Smooth muscle cell (in vitro differentiated cells): Measurements from ENCODE around the gene MRPS18A. TPM values are rescaled to one million over a fixed set of nuclear protein-coding genes. Genes with fewer than 3 reads are reported as not detected.

Experiments used
- DNase-seq: peaks from one replicate; lab custom pipeline; 2025; ENCODE audit not compliant: unreplicated experiment; lab: John Stamatoyannopoulos, UW
- H2AFZ ChIP-seq: fragments of 200-600 bp; sonication (generic); 2 replicates; pipeline ENCODE4 v1.6.0; 2016; ENCODE audit warnings: antibody characterized with exemption, low read depth, mild to moderate bottlenecking
- H3F3A ChIP-seq: fragments of 200-600 bp; sonication (generic); 2 replicates; pipeline ENCODE4 v1.6.0; 2017; ENCODE audit warnings: antibody characterized with exemption, low read depth
- H3K27ac ChIP-seq: fragments of 200-600 bp; sonication (generic); 2 replicates; pipeline ENCODE4 v1.5.1; 2016; ENCODE audit warnings: low read depth, mild to moderate bottlenecking
- H3K27me3 ChIP-seq: fragments of 200-600 bp; sonication (generic); 2 replicates; pipeline ENCODE4 v1.6.1; 2016; ENCODE audit warnings: low read depth, mild to moderate bottlenecking
- H3K36me3 ChIP-seq: fragments of 200-600 bp; sonication (generic); 2 replicates; pipeline ENCODE4 v1.5.1; 2016; ENCODE audit warnings: low read depth
- H3K4me1 ChIP-seq: fragments of 200-600 bp; sonication (generic); 2 replicates; pipeline ENCODE4 v1.5.1; 2016; ENCODE audit warnings: low read depth
- H3K4me2 ChIP-seq: fragments of 200-600 bp; sonication (generic); 2 replicates; pipeline ENCODE4 v1.6.0; 2016; ENCODE audit warnings: mild to moderate bottlenecking
- H3K4me3 ChIP-seq: fragments of 200-600 bp; sonication (generic); 2 replicates; pipeline ENCODE4 v1.5.1; 2016; ENCODE audit warnings: mild to moderate bottlenecking
- H3K79me2 ChIP-seq: fragments of 200-600 bp; sonication (generic); 2 replicates; pipeline ENCODE4 v1.6.0; 2016; ENCODE audit warnings: low read depth, mild to moderate bottlenecking
- H3K9ac ChIP-seq: fragments of 200-600 bp; sonication (generic); 2 replicates; pipeline ENCODE4 v1.6.0; 2016; ENCODE audit warnings: low read depth
- H3K9me3 ChIP-seq: fragments of 200-600 bp; sonication (generic); replicated peaks from 2 replicates; pipeline ENCODE4 v1.5.1; 2016; ENCODE audit warnings: low read depth
- H4K20me1 ChIP-seq: fragments of 200-600 bp; sonication (generic); 2 replicates; pipeline ENCODE4 v1.6.0; 2016; ENCODE audit warnings: low read depth
- CTCF ChIP-seq: fragments of 200-600 bp; sonication (generic); IDR thresholded peaks from 2 replicates; pipeline ENCODE4 v1.5.1; 2017; ENCODE audit warnings: borderline replicate concordance, mild to moderate bottlenecking, antibody characterized with exemption; ENCODE audit not compliant: insufficient read depth, poor library complexity, severe bottlenecking
- WGBS: methylation state at CpG from one replicate; pipeline ENCODE4 v1.1.7; 2016; ENCODE audit warnings: low lambda C conversion rate; 5-methylcytosine and 5-hydroxymethylcytosine counted together
- polyA plus RNA-seq: library from polyadenylated mRNA; unstranded; fragments of >200 nt; fragmentation: Nextera tagmentation; extraction: Ambion mirVana; gene quantifications from 2 replicates; pipeline ENCODE4 v1.2.1, GENCODE V29; 2016
- total RNA-seq: library from RNA; depleted of rRNA; stranded (reverse); fragments of >200 nt; gene quantifications from 2 replicates; pipeline ENCODE4 v1.2.3, GENCODE V29; 2014

Gene MRPS18A
- total and polyA plus RNA-seq, 2 experiments from 2014 or later = 40.4 to 59.9 TPM

DNA sequence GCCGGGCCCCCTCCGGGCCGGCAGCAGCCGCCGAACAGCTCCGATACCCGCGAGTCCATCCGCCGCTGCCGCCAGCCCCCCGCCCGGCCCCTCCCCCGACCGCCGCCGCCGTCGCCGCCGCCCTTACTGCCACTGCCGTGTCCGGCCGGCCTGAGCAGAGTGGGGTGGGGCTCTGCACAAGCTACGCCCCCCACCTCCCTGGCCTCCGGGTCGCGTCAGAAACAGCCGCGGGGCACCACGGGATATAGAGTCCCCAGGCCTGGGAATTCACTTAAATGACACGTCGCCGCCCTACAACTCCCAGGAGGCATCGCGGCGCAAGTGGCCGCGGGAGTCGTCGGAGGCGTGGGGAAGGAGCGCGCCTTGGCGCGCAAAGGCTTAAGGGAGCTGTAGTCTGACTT, 58.5 kb downstream of the MRPS18A start, which contains the start of gene GTPBP2:
GTPBP2 (minus strand) TSS at position 161 of the 401 bp plus-strand sequence; CDS start at position 59, 102 bp downstream.
- Histone ChIP-seq H2AFZ (peak within 1 kb of the TSS; percentile 61), H3K9me3 (no peaks in the 10 kb centered on the region), H3K79me2 (peaks cover 27% of the 10 kb centered on the region), H3K9ac (peak within 1 kb of the TSS; percentile 94), H3K27ac (peak within 1 kb of the TSS; percentile 95), H3K36me3 (no peaks in the 10 kb centered on the region), H3K4me2 (peak within 1 kb of the TSS; percentile 90), H3K4me1 (peaks cover 12% of the 10 kb centered on the region), H3K4me3 (peak within 1 kb of the TSS; percentile 76), H3K27me3 (no peaks in the 10 kb centered on the region), H4K20me1 (no peaks in the 10 kb centered on the region), H3F3A (peaks cover 15% of the 10 kb centered on the region)
- DNase-seq = peak; percentile 90
- WGBS = under 1% methylated on average over 32 of the region's 46 CpGs
- TF ChIP-seq CTCF = no peak

- DNase-seq = peak; percentile 38
- Histone ChIP-seq H3K4me2 (peak overlapping the region; percentile 90), H3K27ac (peak overlapping the region; percentile 95), H3K79me2 (peaks cover 27% of the 10 kb centered on the region), H3K4me1 (peaks cover 12% of the 10 kb centered on the region), H3K36me3 (no peaks in the 10 kb centered on the region), H4K20me1 (no peaks in the 10 kb centered on the region), H3K9me3 (no peaks in the 10 kb centered on the region), H3K27me3 (no peaks in the 10 kb centered on the region), H3F3A (peaks cover 15% of the 10 kb centered on the region), H2AFZ (no peak overlapping the region), H3K9ac (peak overlapping the region; percentile 94), H3K4me3 (peak overlapping the region; percentile 76)
- TF ChIP-seq CTCF = no peak
- 10% methylated on average over 24 of the region's 25 CpGs for WGBS
Observed at GRCh38 chr6:43628393-43629103, 59.0 kb downstream of the MRPS18A start.

- H3K4me1 ChIP-seq = peaks cover 12% of the 10 kb centered on the region
- H3K9ac ChIP-seq = peak overlapping the region; percentile 94
- H3K4me2 ChIP-seq = peak overlapping the region; percentile 90
- TF ChIP-seq CTCF = no peak
- peak; percentile 18 for DNase-seq
- no peak overlapping the region for H2AFZ ChIP-seq
- peaks cover 27% of the 10 kb centered on the region for H3K79me2 ChIP-seq
- H4K20me1 ChIP-seq = no peaks in the 10 kb centered on the region
- 65% methylated on average over 5 of the region's 5 CpGs for WGBS
- no peaks in the 10 kb centered on the region for H3K27me3 ChIP-seq
- H3F3A ChIP-seq = peaks cover 15% of the 10 kb centered on the region
- H3K27ac ChIP-seq = peak overlapping the region; percentile 95
- H3K36me3 ChIP-seq = no peaks in the 10 kb centered on the region
- H3K4me3 ChIP-seq = peak overlapping the region; percentile 76
- no peaks in the 10 kb centered on the region for H3K9me3 ChIP-seq
Observed at GRCh38 chr6:43627008-43627825, 60.4 kb downstream of the MRPS18A start.
